ENCODE results near the gene MAPK7.

Gene MAPK7
- total RNA-seq, result 6.8 to 15.1 (median 10.0) reads per million in 9 experiments

DNA sequence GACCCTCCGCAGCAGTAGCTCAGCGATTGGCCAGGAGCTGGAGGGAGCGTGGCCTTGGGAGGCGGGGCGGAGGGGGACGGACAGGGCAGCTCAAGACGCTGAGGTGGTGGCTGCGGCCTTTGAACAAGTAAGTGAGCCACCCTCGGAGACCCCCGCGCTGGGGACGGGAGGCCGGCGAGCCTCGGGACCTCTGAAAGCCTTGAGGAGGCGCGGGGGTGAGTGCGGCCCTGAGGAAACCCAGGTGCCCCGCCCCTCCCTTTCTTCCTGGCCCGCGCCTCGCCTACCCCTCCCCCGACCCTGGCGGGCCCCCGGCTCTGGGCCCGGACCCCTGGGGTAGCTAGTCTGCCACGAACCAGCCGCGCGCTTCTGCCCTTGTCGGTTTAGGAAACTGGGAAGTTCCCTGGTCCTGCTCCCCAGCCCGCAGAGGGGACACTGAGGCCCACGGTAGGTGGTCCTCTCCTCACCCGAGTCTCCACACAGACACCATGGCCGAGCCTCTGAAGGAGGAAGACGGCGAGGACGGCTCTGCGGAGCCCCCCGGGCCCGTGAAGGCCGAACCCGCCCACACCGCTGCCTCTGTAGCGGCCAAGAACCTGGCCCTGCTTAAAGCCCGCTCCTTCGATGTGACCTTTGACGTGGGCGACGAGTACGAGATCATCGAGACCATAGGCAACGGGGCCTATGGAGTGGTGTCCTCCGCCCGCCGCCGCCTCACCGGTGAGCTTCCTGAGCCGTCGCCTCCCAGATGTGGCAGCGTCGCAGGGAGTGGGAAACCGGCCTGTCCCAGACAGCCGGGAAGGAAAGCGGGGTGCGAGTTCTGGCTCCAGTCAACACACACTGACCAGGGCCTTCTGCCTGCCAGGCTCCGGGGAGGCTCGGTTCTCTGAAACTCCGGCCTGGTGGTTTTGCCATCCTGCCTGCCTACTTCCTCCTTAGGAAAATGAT, at the start of gene MAPK7:
TSS of gene MAPK7 (plus strand) at position 83 of the 945 bp plus-strand sequence. CDS start at position 486, 403 bp downstream.
- ATAC-seq (replicated peaks) (no peak), DNase-seq (no peak)
- Mint-ChIP-seq H3K4me3 (peak within 1 kb of the TSS; percentile 93 to 99), H3K27me3 (no peaks in the 10 kb centered on the region), H3K9me3 (no peaks in the 10 kb centered on the region), H3K4me1 (ENCODE audit: low read depth in 2 of 2) (peaks cover 13 to 20% of the 10 kb centered on the region in 2 donors), H3K36me3 (ENCODE audit: insufficient read depth) (peaks cover 23% of the 10 kb centered on the region), H3K27ac (peak within 1 kb of the TSS; percentile 78 to 98)

DNA sequence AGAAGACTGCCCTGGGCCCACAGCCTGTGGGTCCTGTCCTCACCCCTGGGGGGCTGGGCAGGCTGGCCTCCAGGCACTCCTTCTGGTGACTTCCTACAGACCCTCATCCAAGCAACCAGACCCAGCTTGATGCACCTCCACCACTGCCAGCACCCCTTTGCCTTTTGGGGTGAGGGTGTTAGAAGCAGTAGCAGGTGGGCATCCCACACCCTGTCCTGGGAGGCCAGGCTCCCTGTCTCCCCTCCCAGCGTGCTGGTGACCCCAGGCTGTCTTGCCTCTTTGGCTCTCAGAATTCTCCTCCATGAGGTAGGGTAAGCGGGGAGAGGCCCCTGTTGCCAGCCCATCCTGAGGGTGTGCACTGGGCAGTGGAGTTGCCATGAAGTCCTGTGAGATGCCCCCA, 49.2 kb upstream of the MAPK7 start:
- H3K9me3 Mint-ChIP-seq, result no peaks in the 10 kb centered on the region
- no peak for DNase-seq
- H3K36me3 Mint-ChIP-seq (ENCODE audit: insufficient read depth), result no peaks in the 10 kb centered on the region
- no peaks in the 10 kb centered on the region for H3K4me1 Mint-ChIP-seq (ENCODE audit: low read depth in 2 of 2)
- no peaks in the 10 kb centered on the region for H3K27me3 Mint-ChIP-seq
- H3K27ac Mint-ChIP-seq, result peak overlapping the region in 1 of 2 donors; percentile 74
- no peak for ATAC-seq (replicated peaks)
- H3K4me3 Mint-ChIP-seq, result no peak overlapping the region

DNA sequence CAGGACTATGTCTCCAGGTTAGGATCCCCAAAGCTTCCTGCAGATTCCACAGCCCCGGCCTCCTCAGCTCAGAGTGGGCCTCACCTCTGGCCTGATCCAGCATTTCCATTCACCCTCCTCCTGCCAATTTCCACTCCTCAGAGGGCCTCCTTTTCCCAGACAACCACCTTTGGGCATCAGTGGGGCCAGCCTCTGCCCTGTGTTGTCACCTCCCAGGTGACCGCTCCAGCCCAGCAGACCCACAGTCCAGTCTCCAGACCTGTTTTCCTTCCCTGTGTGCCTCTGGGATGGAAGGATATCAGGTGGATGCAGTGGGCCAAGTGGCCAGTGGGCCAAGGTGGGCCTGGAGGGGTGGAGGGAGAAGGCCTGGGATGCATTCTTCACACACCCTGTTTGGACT, 48.5 kb upstream of the MAPK7 start:
- DNase-seq (no peak), ATAC-seq (replicated peaks) (no peak)
- Mint-ChIP-seq H3K4me1 (ENCODE audit: low read depth in 2 of 2) (no peaks in the 10 kb centered on the region), H3K4me3 (no peak overlapping the region), H3K27me3 (no peaks in the 10 kb centered on the region), H3K27ac (peak overlapping the region in 1 of 2 donors; percentile 74), H3K36me3 (ENCODE audit: insufficient read depth) (no peaks in the 10 kb centered on the region), H3K9me3 (no peaks in the 10 kb centered on the region)

DNA sequence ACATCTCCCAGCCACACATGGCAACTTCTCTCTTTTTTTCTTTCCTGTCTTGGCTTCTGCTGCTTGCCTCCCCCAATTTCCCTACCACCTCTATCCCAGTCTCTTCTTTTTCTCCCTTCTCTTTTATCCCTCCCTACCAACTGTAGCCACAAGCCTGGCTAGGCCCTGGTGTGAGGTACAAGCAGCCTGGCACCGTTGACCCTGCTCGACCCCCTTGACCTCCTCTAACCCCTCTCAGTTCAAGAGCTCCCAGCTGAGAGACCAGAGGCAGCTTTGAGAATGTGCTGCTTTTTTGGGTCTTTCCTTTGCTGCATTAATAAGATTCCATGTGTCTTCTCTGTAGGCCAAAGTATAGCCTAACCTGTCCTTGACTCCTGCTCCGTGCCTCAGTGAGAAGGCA, 48.0 kb upstream of the MAPK7 start:
- Mint-ChIP-seq H3K27ac (peak overlapping the region in 1 of 2 donors; percentile 74), H3K4me3 (no peak overlapping the region), H3K9me3 (no peaks in the 10 kb centered on the region), H3K36me3 (ENCODE audit: insufficient read depth) (no peaks in the 10 kb centered on the region), H3K27me3 (peaks cover 0 to 2% of the 10 kb centered on the region in 2 donors), H3K4me1 (ENCODE audit: low read depth in 2 of 2) (no peaks in the 10 kb centered on the region)
- ATAC-seq (replicated peaks) (no peak), DNase-seq (no peak)

DNA sequence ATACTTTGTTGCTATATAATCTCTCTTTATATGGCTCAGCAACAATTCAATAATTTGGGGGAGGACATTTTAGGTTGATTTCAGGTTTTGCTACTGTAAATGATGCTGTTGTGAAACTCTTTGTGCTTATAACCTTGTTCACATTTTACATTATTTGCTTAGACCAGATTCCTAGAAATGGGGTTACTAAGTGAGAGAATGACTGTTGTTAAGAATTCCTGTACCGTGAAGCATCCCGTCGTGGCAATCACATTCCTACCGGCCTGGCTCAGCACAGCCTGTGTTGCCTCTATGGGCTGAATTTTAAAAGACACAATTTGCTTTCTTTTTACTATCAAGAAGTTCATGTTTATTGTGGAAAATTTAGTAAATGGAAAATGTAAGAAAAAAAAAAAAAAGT, 47.2 kb upstream of the MAPK7 start:
- ATAC-seq (replicated peaks) (no peak), DNase-seq (no peak)
- H3K4me3 Mint-ChIP-seq, result no peak overlapping the region
- H3K4me1 Mint-ChIP-seq (ENCODE audit: low read depth in 2 of 2), result no peaks in the 10 kb centered on the region
- H3K27ac Mint-ChIP-seq, result no peak overlapping the region
- no peaks in the 10 kb centered on the region for H3K36me3 Mint-ChIP-seq (ENCODE audit: insufficient read depth)
- peaks cover 0 to 10% of the 10 kb centered on the region in 2 donors for H3K27me3 Mint-ChIP-seq
- no peaks in the 10 kb centered on the region for H3K9me3 Mint-ChIP-seq

DNA sequence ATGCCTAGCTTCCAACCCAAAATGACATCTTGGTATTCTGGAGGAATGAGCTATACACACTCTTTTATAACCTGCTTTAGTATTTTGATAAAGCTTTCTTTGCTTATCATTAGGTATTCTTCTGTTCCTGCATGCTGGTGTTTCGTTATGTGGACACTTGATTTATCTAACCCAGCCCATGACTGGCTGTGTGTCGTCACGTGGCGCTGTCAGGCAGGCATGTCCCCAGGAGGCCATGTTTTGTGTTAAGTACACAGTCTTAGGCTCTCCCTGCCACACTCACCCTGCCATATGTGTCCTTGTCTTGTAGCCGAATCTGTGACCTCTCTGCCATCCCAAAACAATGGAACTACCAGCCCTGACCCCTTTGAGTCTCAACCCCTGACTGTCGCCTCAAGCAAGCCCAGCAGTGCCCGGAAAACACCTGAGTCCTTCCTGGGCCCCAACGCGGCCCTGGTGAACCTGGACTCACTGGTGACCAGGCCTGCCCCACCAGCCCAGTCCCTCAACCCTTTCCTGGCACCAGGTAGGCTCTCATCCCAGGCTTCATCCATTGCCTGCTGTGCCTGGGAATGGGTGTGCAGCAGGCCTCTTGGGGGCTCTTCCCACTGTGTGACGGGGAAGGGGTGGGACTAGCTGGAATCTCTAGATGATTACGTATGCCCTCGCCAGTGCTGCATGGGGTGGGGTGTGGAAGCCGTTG, 46.6 kb upstream of the MAPK7 start:
- H3K4me1 Mint-ChIP-seq (ENCODE audit: low read depth in 2 of 2), result no peaks in the 10 kb centered on the region
- H3K9me3 Mint-ChIP-seq, result no peaks in the 10 kb centered on the region
- ATAC-seq (replicated peaks) (no peak), DNase-seq (no peak)
- no peaks in the 10 kb centered on the region for H3K36me3 Mint-ChIP-seq (ENCODE audit: insufficient read depth)
- no peak overlapping the region for H3K27ac Mint-ChIP-seq
- H3K4me3 Mint-ChIP-seq, result no peak overlapping the region
- peaks cover 0 to 13% of the 10 kb centered on the region in 2 donors for H3K27me3 Mint-ChIP-seq

DNA sequence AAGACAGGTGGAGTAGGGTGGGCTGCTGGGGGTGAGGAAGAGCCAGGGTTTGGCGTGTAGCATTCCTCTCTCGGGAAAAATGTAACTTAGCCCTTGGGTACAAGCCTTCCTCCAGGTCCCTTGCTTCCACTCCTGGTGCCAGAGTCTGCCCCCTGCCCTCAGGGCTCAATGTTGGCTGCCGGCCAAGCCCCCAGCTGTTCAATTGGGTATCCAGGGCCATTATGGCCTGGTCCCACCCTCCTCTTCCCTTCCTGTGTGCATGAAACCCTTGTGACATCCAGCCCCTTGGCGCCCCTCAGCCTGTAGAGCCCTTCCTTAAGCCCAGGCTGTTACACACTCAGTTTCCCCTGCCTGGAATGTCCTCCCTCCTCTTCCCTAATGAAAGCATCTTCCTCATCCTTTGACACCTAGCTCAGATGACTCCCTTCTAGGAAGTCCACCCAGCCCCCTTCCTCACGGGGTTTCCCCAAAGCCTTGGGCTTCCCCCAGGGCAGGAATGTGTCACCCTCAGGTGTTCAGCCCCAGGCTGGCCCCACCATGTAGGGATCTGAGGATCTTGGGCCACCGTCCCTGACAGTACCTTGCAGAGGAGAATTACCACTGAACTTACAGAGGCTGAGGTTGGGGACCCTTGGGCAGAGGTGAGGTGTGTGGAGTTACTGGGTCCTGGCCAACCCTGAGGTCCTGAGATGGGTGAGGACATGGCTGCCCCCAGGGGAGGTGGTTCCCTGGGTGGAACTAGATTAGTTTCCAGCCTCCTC, 45.7 kb upstream of the MAPK7 start:
- H3K9me3 Mint-ChIP-seq, result no peaks in the 10 kb centered on the region
- peaks cover 0 to 3% of the 10 kb centered on the region in 2 donors for H3K4me1 Mint-ChIP-seq (ENCODE audit: low read depth in 2 of 2)
- H3K27ac Mint-ChIP-seq, result no peak overlapping the region
- ATAC-seq (replicated peaks) (no peak), DNase-seq (no peak)
- H3K4me3 Mint-ChIP-seq, result no peak overlapping the region
- no peaks in the 10 kb centered on the region for H3K36me3 Mint-ChIP-seq (ENCODE audit: insufficient read depth)
- peaks cover 0 to 20% of the 10 kb centered on the region in 2 donors for H3K27me3 Mint-ChIP-seq

DNA sequence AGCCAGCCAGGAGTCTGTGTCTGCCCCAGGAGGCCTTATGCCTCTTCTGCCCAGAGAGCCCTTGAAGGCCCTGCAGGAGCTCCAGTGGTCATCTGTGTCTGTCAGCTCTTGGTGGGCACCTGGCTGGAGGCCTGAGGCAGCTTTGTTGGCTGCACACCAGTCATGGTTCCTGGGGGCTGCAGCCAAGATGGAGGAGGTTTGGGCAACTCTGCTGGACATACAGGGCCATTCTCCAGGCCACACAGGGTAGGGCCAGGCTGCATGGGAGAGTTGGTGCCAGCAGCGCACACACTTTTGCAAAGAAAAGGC, 45.2 kb upstream of the MAPK7 start:
- ATAC-seq (replicated peaks) (no peak), DNase-seq (no peak)
- Mint-ChIP-seq H3K9me3 (no peaks in the 10 kb centered on the region), H3K4me3 (no peak overlapping the region), H3K27ac (no peak overlapping the region), H3K27me3 (peaks cover 0 to 20% of the 10 kb centered on the region in 2 donors), H3K4me1 (ENCODE audit: low read depth in 2 of 2) (peaks cover 0 to 3% of the 10 kb centered on the region in 2 donors), H3K36me3 (ENCODE audit: insufficient read depth) (no peaks in the 10 kb centered on the region)

DNA sequence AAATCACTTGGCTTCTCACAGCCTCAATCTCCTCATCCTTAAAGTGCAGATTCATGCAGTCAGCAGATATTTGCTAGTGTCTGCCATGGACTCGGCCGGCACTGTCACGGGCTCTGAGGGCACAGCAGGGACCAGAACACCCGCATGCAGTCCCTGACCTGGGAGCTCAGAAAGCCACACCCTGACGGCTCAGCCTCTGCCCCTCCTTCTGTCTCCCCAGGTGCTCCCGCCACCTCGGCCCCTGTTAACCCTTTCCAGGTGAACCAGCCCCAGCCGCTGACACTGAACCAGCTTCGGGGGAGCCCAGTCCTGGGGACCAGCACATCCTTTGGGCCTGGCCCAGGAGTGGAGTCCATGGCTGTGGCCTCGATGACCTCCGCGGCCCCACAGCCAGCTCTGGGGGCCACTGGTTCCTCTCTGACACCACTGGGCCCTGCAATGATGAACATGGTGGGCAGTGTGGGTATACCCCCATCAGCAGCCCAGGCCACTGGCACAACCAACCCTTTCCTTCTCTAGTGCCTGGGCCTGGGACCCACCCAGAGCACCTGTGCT, 44.5 kb upstream of the MAPK7 start:
- Mint-ChIP-seq H3K9me3 (no peaks in the 10 kb centered on the region), H3K27ac (no peak overlapping the region), H3K4me3 (no peak overlapping the region), H3K27me3 (peaks cover 0 to 20% of the 10 kb centered on the region in 2 donors), H3K4me1 (ENCODE audit: low read depth in 2 of 2) (peaks cover 0 to 3% of the 10 kb centered on the region in 2 donors), H3K36me3 (ENCODE audit: insufficient read depth) (no peaks in the 10 kb centered on the region)
- ATAC-seq (replicated peaks) (no peak), DNase-seq (no peak)

DNA sequence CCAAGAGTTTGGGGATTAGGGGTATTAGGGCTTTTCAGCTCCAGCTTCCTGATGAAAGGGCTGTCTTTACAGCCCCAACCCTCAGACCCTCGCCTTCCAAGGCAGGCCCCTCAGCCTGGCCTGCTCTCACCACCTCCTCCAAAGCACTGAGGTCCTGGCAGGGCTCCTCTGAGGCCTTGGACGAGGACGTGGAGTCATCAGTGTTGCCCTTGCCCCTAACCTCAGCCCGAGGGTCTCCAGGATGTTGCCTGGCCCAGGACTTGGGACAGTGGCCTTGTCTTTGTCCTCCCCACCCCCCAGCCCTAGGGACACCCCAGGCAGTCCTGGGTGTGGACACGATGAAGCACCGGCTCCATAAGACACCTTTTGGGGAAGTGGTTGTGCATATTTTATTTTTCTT, 44.0 kb upstream of the MAPK7 start:
- Mint-ChIP-seq H3K4me3 (no peak overlapping the region), H3K9me3 (no peaks in the 10 kb centered on the region), H3K27me3 (peaks cover 2 to 23% of the 10 kb centered on the region in 2 donors), H3K36me3 (ENCODE audit: insufficient read depth) (no peaks in the 10 kb centered on the region), H3K27ac (no peak overlapping the region), H3K4me1 (ENCODE audit: low read depth in 2 of 2) (peaks cover 0 to 3% of the 10 kb centered on the region in 2 donors)
- ATAC-seq (replicated peaks), result no peak
- no peak for DNase-seq

DNA sequence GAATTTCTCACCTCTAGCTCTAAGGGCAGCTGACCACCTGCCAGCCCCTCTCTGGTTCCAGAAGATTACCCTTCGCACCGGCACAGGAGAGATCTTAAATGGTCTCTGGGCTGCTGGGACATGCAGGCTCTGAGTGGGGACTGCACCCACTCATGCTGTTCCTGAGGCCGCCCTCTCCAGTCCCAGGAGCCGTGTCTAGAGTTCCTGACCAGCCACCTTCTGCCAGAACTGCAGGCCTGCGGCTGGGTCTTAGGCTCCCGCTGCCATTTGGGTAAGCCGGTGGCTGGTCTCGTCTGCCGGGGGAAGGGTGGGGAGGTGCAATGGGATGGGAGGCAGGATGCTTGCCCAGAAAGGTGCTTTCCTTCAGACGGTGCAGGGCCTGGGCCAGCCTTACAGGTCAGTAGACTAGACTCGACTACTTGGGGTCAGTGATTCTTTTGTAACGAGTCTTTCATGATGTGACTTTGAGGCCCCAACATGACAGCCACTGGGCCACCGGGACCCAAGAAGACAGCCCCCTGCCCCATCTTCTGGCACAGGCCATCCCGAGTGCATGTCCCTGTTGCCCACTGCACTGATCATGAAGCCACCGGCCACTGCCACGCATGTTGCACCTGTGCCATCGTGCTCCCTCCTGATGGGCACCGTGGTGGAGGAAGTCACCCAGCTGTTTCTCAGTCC, 42.2 kb upstream of the MAPK7 start:
- Mint-ChIP-seq H3K9me3 (no peaks in the 10 kb centered on the region), H3K27ac (no peak overlapping the region), H3K4me3 (no peak overlapping the region), H3K27me3 (peaks cover 8 to 31% of the 10 kb centered on the region in 2 donors), H3K36me3 (ENCODE audit: insufficient read depth) (no peaks in the 10 kb centered on the region), H3K4me1 (ENCODE audit: low read depth in 2 of 2) (peaks cover 0 to 3% of the 10 kb centered on the region in 2 donors)
- DNase-seq (no peak), ATAC-seq (replicated peaks) (no peak)

DNA sequence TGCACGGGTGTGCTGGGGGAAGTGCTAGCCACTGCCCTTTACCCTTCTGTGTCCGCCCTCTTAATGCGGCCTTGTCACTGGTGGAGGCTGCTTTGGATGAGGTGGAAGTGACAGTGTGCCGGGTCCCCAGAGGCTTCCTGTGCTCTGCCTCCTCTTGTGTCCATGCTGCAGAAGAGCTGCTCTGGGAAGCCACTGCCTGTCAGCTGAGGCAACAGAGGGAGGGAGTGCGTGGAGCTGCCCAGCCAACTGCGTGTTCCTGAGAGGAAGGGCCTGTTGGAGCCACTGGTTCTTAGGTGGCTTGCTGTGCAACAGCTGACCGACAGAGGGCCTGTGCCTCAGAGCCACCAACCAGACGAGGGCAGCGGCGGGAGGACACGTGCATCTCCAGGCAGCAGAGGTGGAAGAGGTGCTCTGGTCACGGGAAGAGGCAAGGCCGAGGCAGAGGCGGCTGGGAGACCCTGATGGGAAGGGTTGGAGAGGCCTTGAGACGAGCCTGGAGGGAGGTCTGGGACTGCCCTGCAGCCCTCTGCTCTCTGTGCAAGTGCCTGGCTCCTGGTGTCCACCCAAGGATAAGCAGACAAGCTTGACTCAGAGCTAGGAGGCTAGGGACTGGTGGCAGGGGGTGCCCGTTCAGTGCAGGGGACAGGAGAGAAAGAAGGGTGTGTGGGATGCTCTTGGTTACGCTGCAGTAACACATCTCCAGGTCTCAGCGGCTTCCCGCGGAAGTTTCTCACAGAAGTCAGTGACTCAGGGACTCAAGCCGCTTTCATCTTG, 41.2 kb upstream of the MAPK7 start:
- H3K27ac Mint-ChIP-seq, result no peak overlapping the region
- H3K36me3 Mint-ChIP-seq (ENCODE audit: insufficient read depth), result no peaks in the 10 kb centered on the region
- H3K4me3 Mint-ChIP-seq, result no peak overlapping the region
- H3K4me1 Mint-ChIP-seq (ENCODE audit: low read depth in 2 of 2), result peaks cover 0 to 3% of the 10 kb centered on the region in 2 donors
- no peaks in the 10 kb centered on the region for H3K9me3 Mint-ChIP-seq
- no peak for ATAC-seq (replicated peaks)
- peaks cover 18 to 42% of the 10 kb centered on the region in 2 donors for H3K27me3 Mint-ChIP-seq
- DNase-seq, result no peak
